RWPE2 (cell line): Measurements from ENCODE around the gene UBR4.

Experiments used
- ATAC-seq: fragments of 200-7000 bp; cut with Tn5 transposase; 3 replicates; pipeline ENCODE4 v1.9.1; 2021; ENCODE audit warnings: low read depth
- DNase-seq: peaks from one replicate; pipeline ENCODE4 v3.0.0-alpha.2; 2020; ENCODE audit warnings: low spot score
- H3K27ac ChIP-seq: fragments of 450-650 bp; 2 replicates; pipeline ENCODE4 v1.5.1; 2017; ENCODE audit warnings: mild to moderate bottlenecking; ENCODE audit not compliant: poor library complexity, severe bottlenecking
- H3K27me3 ChIP-seq: fragments of 250-450 bp; sonication (Bioruptor Pico); 2 replicates; pipeline ENCODE4 v1.5.1; 2021; ENCODE audit warnings: mild to moderate bottlenecking, moderate library complexity; ENCODE audit not compliant: insufficient read depth, poor library complexity, severe bottlenecking
- H3K36me3 ChIP-seq: fragments of 250-450 bp; sonication (Bioruptor Pico); 2 replicates; pipeline ENCODE4 v1.5.1; 2020; ENCODE audit warnings: low read depth, mild to moderate bottlenecking, moderate library complexity
- H3K4me1 ChIP-seq: fragments of 250-450 bp; sonication (Bioruptor Pico); 2 replicates; pipeline ENCODE4 v1.5.1; 2021; ENCODE audit warnings: mild to moderate bottlenecking, moderate library complexity; ENCODE audit not compliant: insufficient read depth, poor library complexity, severe bottlenecking
- H3K4me3 ChIP-seq: fragments of 250-450 bp; sonication (Bioruptor Pico); 2 replicates; pipeline ENCODE4 v1.5.1; 2021; ENCODE audit warnings: mild to moderate bottlenecking, moderate library complexity; ENCODE audit not compliant: severe bottlenecking
- H3K9me3 ChIP-seq: fragments of 250-450 bp; sonication (Bioruptor Pico); 2 replicates; pipeline ENCODE4 v1.5.1; 2021; ENCODE audit warnings: mild to moderate bottlenecking, moderate library complexity; ENCODE audit not compliant: severe bottlenecking
- TF ChIP-seq, protein P1 (sequence below): fragments of 450-650 bp; IDR thresholded peaks from one replicate; pipeline ENCODE4 v1.5.1; 2017; ENCODE audit warnings: mild to moderate bottlenecking, moderate library complexity; ENCODE audit not compliant: poor library complexity, severe bottlenecking

Gene UBR4

DNA sequence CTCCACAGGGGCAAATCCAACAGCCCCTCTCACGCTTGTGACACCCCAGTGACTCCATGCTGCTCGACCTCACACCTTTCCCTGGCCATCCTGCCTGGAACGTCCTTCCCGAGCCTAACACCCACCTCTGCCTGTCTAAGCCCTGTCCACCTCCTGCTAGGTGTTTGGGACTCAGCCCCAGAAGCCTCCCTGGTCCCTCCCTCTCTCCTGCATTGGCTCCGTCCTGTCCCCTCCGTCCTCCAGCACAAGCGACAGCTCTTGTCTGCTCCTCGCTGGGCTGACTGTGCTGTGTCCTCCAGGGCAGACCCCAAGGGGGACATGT lies 151.6 kb downstream of the UBR4 start:
- Histone ChIP-seq H3K27me3 (no peaks in the 10 kb centered on the region), H3K4me3 (no peak overlapping the region), H3K27ac (no peak overlapping the region), H3K9me3 (no peaks in the 10 kb centered on the region), H3K4me1 (no peaks in the 10 kb centered on the region), H3K36me3 (no peaks in the 10 kb centered on the region)
- no peak for ATAC-seq
- TF ChIP-seq, protein P1, sequence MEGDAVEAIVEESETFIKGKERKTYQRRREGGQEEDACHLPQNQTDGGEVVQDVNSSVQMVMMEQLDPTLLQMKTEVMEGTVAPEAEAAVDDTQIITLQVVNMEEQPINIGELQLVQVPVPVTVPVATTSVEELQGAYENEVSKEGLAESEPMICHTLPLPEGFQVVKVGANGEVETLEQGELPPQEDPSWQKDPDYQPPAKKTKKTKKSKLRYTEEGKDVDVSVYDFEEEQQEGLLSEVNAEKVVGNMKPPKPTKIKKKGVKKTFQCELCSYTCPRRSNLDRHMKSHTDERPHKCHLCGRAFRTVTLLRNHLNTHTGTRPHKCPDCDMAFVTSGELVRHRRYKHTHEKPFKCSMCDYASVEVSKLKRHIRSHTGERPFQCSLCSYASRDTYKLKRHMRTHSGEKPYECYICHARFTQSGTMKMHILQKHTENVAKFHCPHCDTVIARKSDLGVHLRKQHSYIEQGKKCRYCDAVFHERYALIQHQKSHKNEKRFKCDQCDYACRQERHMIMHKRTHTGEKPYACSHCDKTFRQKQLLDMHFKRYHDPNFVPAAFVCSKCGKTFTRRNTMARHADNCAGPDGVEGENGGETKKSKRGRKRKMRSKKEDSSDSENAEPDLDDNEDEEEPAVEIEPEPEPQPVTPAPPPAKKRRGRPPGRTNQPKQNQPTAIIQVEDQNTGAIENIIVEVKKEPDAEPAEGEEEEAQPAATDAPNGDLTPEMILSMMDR, result no peak
- no peak for DNase-seq

DNA sequence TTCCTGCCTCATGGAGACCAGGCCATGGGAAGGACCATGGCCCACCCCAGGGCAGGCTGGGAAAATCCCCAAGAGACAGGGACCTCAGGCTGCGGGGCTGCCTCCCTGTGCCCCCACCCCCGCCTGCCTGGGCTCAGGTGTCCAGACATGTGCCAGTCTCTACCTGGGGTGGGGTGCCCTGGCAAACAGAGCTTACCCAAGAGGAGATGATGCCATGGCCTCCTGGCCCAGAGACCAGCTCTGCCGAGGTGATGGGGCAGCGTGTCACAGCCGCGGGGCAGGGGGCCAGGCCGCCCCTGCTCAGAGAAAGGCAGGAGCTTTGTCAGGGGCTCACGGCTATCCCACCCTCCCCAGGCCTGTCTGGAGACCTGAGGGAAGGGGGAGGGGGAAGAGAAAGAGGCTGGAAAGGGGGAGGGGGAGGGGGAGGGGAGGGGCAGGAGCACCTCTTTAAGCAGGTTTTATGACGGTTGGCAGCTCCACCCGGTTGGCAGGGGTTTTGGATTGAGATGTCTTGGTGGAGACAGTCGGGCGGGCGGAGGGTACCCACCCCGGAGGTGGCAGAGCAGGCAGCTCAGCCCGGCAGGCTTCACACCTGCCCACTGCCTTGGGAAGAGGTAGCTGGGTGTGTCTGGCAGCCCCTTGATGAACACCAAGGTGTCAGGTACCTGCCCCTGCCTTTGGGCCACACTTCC lies 152.1 kb downstream of the UBR4 start:
- no peaks in the 10 kb centered on the region for H3K36me3 ChIP-seq
- H3K27me3 ChIP-seq, result no peaks in the 10 kb centered on the region
- H3K4me3 ChIP-seq, result no peak overlapping the region
- no peaks in the 10 kb centered on the region for H3K9me3 ChIP-seq
- TF ChIP-seq, protein P1, result no peak
- DNase-seq (no peak), ATAC-seq (no peak)
- H3K27ac ChIP-seq, result no peak overlapping the region
- H3K4me1 ChIP-seq, result no peaks in the 10 kb centered on the region

DNA sequence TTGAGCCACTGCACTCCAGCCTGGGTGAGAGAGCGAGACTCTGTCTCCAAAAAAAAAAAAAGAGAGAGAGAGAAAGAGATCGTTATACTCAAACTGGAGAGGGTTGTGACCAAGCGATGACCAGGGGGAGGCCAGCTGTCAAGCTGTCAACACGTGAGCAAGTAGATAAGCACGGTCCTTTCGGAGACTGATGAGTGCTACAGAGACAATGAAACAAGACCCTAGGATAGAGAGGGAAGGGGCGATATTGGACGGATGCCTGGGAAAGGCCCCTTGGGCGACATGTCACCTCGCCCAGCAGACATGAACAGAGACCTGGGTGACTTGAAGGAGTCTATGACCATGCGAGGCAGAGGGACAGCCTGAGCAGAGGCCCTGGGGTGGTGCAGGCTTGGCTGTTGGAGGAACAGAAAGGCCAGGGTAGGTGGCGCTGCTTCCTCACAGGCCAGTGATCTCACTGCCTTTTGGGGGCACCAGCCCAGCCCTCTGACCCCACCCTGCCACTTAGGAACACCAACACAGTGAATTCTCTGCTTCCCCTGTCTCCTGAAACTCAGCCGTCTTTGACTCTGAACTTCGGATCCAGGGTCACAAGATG lies 152.8 kb downstream of the UBR4 start:
- Histone ChIP-seq H3K4me1 (no peaks in the 10 kb centered on the region), H3K27me3 (no peaks in the 10 kb centered on the region), H3K36me3 (no peaks in the 10 kb centered on the region), H3K27ac (no peak overlapping the region), H3K9me3 (no peaks in the 10 kb centered on the region), H3K4me3 (no peak overlapping the region)
- no peak for DNase-seq
- ATAC-seq, result no peak
- TF ChIP-seq, protein P1, result no peak

DNA sequence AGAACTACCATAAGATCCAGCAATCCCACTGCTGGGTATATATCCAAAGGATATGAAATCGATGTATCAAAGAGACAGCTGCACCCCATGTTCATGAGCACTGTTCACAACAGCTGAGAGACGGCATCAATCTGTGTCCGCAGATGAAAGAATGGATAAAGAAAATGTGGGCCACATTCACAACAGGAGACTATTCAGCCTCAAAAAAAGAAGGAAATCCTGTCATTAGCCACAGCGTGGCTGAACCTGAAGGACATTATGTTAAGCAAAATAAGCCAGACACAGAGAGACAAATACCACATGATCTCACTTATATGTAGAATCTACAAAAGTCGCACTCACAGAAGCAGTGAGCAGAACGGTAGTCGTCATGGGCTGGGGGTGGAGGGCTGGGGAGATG lies 154.4 kb downstream of the UBR4 start:
- Histone ChIP-seq H3K36me3 (no peaks in the 10 kb centered on the region), H3K27me3 (no peaks in the 10 kb centered on the region), H3K4me1 (no peaks in the 10 kb centered on the region), H3K4me3 (no peak overlapping the region), H3K9me3 (no peaks in the 10 kb centered on the region), H3K27ac (no peak overlapping the region)
- TF ChIP-seq, protein P1, result no peak
- DNase-seq (no peak), ATAC-seq (no peak)

DNA sequence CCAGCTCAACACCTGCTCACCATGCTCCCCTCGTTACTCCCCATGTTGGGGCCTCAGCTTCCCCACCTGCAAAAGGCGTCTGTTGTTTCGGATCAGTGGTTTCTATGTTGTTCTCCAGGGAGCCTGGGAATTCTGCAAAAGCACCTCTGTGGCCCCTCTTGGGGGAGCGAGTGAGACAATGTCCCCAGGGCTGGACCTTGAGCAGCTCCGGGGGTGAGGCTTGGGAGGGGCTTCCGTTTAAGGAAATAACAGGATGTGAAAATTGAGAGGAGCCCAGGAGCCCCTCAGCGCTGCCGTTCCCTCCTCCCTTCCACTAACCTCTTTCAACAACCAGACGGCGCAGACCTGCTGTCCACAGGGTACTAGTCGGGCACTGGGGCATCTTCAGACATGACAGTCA lies 155.1 kb downstream of the UBR4 start:
- DNase-seq, result no peak
- ATAC-seq, result no peak
- no peak overlapping the region for H3K4me3 ChIP-seq
- no peak overlapping the region for H3K27ac ChIP-seq
- no peaks in the 10 kb centered on the region for H3K27me3 ChIP-seq
- TF ChIP-seq, protein P1, result no peak
- no peaks in the 10 kb centered on the region for H3K36me3 ChIP-seq
- no peaks in the 10 kb centered on the region for H3K4me1 ChIP-seq
- no peaks in the 10 kb centered on the region for H3K9me3 ChIP-seq
